B cell (primary cell): ENCODE measurements around the gene KCNJ1. TPM values are rescaled to one million over a fixed set of nuclear protein-coding genes. Genes with fewer than 3 reads are reported as not detected.

Experiments used
- ATAC-seq: fragments of 200-7000 bp; cut with Tn5 transposase; one replicate; pipeline ENCODE4 v1.10.0; 2021; ENCODE audit warnings: low read depth, mild to moderate bottlenecking, moderate number of reproducible peaks, moderate library complexity
- CTCF ChIA-PET: fragments of 350-600 bp; sonication (Branson Sonifier 250); formaldehyde crosslinking; loops from one replicate; lab custom pipeline; 2021; ENCODE audit warnings: antibody characterized with exemption, inconsistent platforms; lab: Charles Lee
- POLR2A ChIA-PET: fragments of 350-600 bp; sonication (Branson Sonifier 250); formaldehyde crosslinking; loops from one replicate; lab custom pipeline; 2021; ENCODE audit warnings: antibody characterized with exemption; lab: Charles Lee
- DNase-seq: peaks from one replicate; pipeline ENCODE4 v3.0.0; 2013
- H2AFZ ChIP-seq: 2 replicates; pipeline ENCODE4 v1.6.1; 2012; ENCODE audit warnings: mild to moderate bottlenecking, low read depth, low read length; ENCODE audit not compliant: insufficient read depth, poor library complexity, severe bottlenecking
- H3K27ac ChIP-seq, 2 donors: 1 replicate in 1 of 2; 2 replicates in 1 of 2; pipeline ENCODE4 v1.5.1; 2012 to 2013; ENCODE audit warnings: low read length in 2 of 2, mild to moderate bottlenecking in 2 of 2, moderate library complexity in 1 of 2
- H3K27me3 ChIP-seq, 4 experiments: fragments of 200-600 bp in 1 of 4; sonication (generic) in 1 of 4; replicated peaks in 1 of 4; 1 replicate in 2 of 4; 2 replicates in 2 of 4; pipeline versions ENCODE4 v1.6.1 to v1.7.0; 2013 to 2016; ENCODE audit warnings: low read length in 3 of 4, mild to moderate bottlenecking in 2 of 4, mixed read lengths in 1 of 4, moderate library complexity in 1 of 4; ENCODE audit not compliant: insufficient read depth in 4 of 4, control insufficient read depth in 3 of 4; ENCODE audit errors: control extremely low read depth in 1 of 4
- H3K36me3 ChIP-seq, 2 experiments: replicated peaks in 1 of 2; 1 replicate in 1 of 2; 2 replicates in 1 of 2; pipeline versions ENCODE4 v1.6.1 to v1.7.1; 2013; ENCODE audit warnings: low read length in 1 of 2; ENCODE audit not compliant: insufficient read depth in 2 of 2, control insufficient read depth in 1 of 2; ENCODE audit errors: control extremely low read depth in 1 of 2, extremely low read depth in 1 of 2
- H3K4me1 ChIP-seq, 2 donors: fragments of 200-600 bp in 1 of 2; sonication (generic) in 1 of 2; 1 replicate in 1 of 2; 2 replicates in 1 of 2; pipeline versions ENCODE4 v1.5.1 to v1.6.1; 2013 to 2017; ENCODE audit warnings: low read length in 2 of 2; ENCODE audit not compliant: control insufficient read depth in 2 of 2, insufficient read depth in 2 of 2
- H3K4me2 ChIP-seq: replicated peaks from 2 replicates; pipeline ENCODE3; 2012; ENCODE audit warnings: mild to moderate bottlenecking, low read depth, low read length; ENCODE audit not compliant: poor library complexity, severe bottlenecking
- H3K4me3 ChIP-seq, 5 experiments: fragments of 200-600 bp in 1 of 5; sonication (generic) in 1 of 5; 1 replicate in 3 of 5; 2 replicates in 2 of 5; pipeline versions ENCODE4 v1.5.1 to v1.7.0; 2011 to 2016; ENCODE audit warnings: low read length in 4 of 5, mild to moderate bottlenecking in 4 of 5, low read depth in 2 of 5, control low read depth in 1 of 5, moderate library complexity in 1 of 5; ENCODE audit not compliant: insufficient read depth in 1 of 5; ENCODE audit errors: control extremely low read depth in 1 of 5, extremely low read depth in 1 of 5
- H3K79me2 ChIP-seq: fragments of 200-600 bp; sonication (generic); one replicate; pipeline ENCODE4 v1.6.0; 2016; ENCODE audit warnings: low read length; ENCODE audit not compliant: control insufficient read depth, insufficient read depth
- H3K9ac ChIP-seq: fragments of 200-600 bp; sonication (generic); 2 replicates; pipeline ENCODE4 v1.6.1; 2017; ENCODE audit warnings: mild to moderate bottlenecking, low read length, moderate library complexity
- H3K9me3 ChIP-seq, 3 donors: one replicate each; pipeline versions ENCODE4 v1.6.1 to v1.7.1; 2013; ENCODE audit warnings: low read length in 2 of 3; ENCODE audit not compliant: control insufficient read depth in 2 of 3, insufficient read depth in 1 of 3; ENCODE audit errors: control extremely low read depth in 1 of 3
- H4K20me1 ChIP-seq: 2 replicates; pipeline ENCODE4 v1.6.0; 2012; ENCODE audit warnings: mild to moderate bottlenecking, low read length; ENCODE audit not compliant: insufficient read depth, control insufficient read depth, poor library complexity, severe bottlenecking
- H3K27ac Mint-ChIP-seq: one replicate; pipeline ENCODE4 v1.8.0; 2021; ENCODE audit warnings: mixed read lengths
- H3K27me3 Mint-ChIP-seq: one replicate; pipeline ENCODE4 v1.8.0; 2021; ENCODE audit warnings: mixed read lengths
- H3K4me1 Mint-ChIP-seq: one replicate; pipeline ENCODE4 v1.8.0; 2021; ENCODE audit warnings: mixed read lengths
- H3K4me3 Mint-ChIP-seq: one replicate; pipeline ENCODE4 v1.8.0; 2021; ENCODE audit warnings: mixed read lengths
- H3K9me3 Mint-ChIP-seq: one replicate; pipeline ENCODE4 v1.8.0; 2022; ENCODE audit warnings: mixed read lengths; ENCODE audit not compliant: insufficient read depth
- CTCF ChIP-seq: fragments of 200-600 bp; IDR thresholded peaks from one replicate; pipeline ENCODE4 v1.8.0; 2022; ENCODE audit warnings: antibody characterized with exemption, mild to moderate bottlenecking
- EZH2 ChIP-seq: IDR thresholded peaks from 2 replicates; pipeline ENCODE4 v1.6.1; 2012; ENCODE audit warnings: borderline replicate concordance, low read depth, mild to moderate bottlenecking, moderate library complexity, low read length; ENCODE audit not compliant: insufficient read depth, poor library complexity, severe bottlenecking
- WGBS: methylation state at CpG from one replicate; pipeline ENCODE4 v1.1.5; 2013; ENCODE audit warnings: missing lambda C conversion rate; ENCODE audit not compliant: insufficient coverage; 5-methylcytosine and 5-hydroxymethylcytosine counted together
- intact Hi-C: fragments of 100-400 bp; cut with micrococcal nuclease; formaldehyde crosslinking; loops from one replicate; pipeline ENCODE4 v1.10.0; 2022
- polyA plus RNA-seq: library from polyadenylated mRNA; depleted of rRNA; stranded (reverse); fragments of >200 nt; gene quantifications from 2 replicates; pipeline ENCODE4 v1.2.3, GENCODE V29; 2012
- total RNA-seq, 2 donors: library from RNA; stranded (reverse); fragments of 120-200 nt in 1 of 2; gene quantifications; 1 replicate in 1 of 2; 2 replicates in 1 of 2; pipeline versions ENCODE4 v1.2.3 to v1.2.4, GENCODE V29; 2013 to 2022

Gene KCNJ1
- total and polyA plus RNA-seq, 2 donors (not counting 1 experiment from before 2014, with no cell fraction given): not detected

- Histone ChIP-seq H3K27me3 (peaks cover 0 to 92% (median 57%) of the 10 kb centered on the region in 4 experiments), H3K27ac (no peak overlapping the region), H3K9me3 (peaks cover 0 to 9% (median 3%) of the 10 kb centered on the region in 3 donors), H3K4me1 (peaks cover 21 to 28% of the 10 kb centered on the region in 2 donors), H3K4me3 (peak overlapping the region; percentile 8 to 81 (median 59)), H3K79me2 (no peaks in the 10 kb centered on the region), H3K9ac (peak overlapping the region; percentile 67), H2AFZ (peak overlapping the region; percentile 74), H3K36me3 (no peaks in the 10 kb centered on the region), H3K4me2 (peak overlapping the region; percentile 97), H4K20me1 (no peaks in the 10 kb centered on the region)
- peak; percentile 60 for DNase-seq
- ATAC-seq: peak; percentile 57
- no peaks in the 10 kb centered on the region for H3K9me3 Mint-ChIP-seq
- ChIA-PET POLR2A (interaction anchor here (0.6 to 0.9 kb wide), 4 partner anchors 12 to 241 kb away, joined by 3 to 7 read pairs (median 4); no protein-coding TSS in a partner anchor), CTCF (interaction anchor here (0.5 to 9.4 kb wide), 15 partner anchors 9 to 748 kb away, joined by 3 to 89 read pairs (median 4); partner anchors contain the start of gene KCNJ5)
- intact Hi-C loops: loop anchor here (1.0 kb wide), 1 partner anchor 21 kb away; no protein-coding TSS in a partner anchor
- 2% methylated on average over 35 of the region's 45 CpGs for WGBS
- peaks cover 69% of the 10 kb centered on the region for H3K27me3 Mint-ChIP-seq
- H3K27ac Mint-ChIP-seq: peak overlapping the region; percentile 50
- peak overlapping the region; percentile 81 for H3K4me3 Mint-ChIP-seq
- TF ChIP-seq CTCF: peak; percentile 60
- no peak for TF ChIP-seq EZH2
- peaks cover 26% of the 10 kb centered on the region for H3K4me1 Mint-ChIP-seq
Observed at GRCh38 chr11:128905345-128906184, 38.5 kb upstream of the KCNJ1 start.
